K562 (cell line): ENCODE data around the gene DCUN1D2. TPM values are rescaled to one million over a fixed set of nuclear protein-coding genes. Genes with fewer than 3 reads are reported as not detected.
A peak's percentile ranks its signal among the peaks of the same experiment; 100 is the strongest.

ENCODE experiments used
- HNRNPL ChIP-seq: fragments of 200-400 bp; formaldehyde crosslinking; IDR thresholded peaks from 2 replicates; pipeline ENCODE4 v1.6.1; 2017; ENCODE audit warnings: low read depth, mild to moderate bottlenecking, low read length
- LARP7 ChIP-seq: fragments of 450-650 bp; IDR thresholded peaks from 2 replicates; pipeline ENCODE4 v1.6.1; 2016
- NBN ChIP-seq: fragments of 450-650 bp; IDR thresholded peaks from 2 replicates; pipeline ENCODE4 v1.6.1; 2016; ENCODE audit warnings: low read depth, mild to moderate bottlenecking
- NFE2 ChIP-seq: IDR thresholded peaks from 2 replicates; pipeline ENCODE4 v1.6.1; 2014; ENCODE audit warnings: antibody characterized with exemption, low read depth
- POLR2H ChIP-seq: IDR thresholded peaks from 2 replicates; pipeline ENCODE4 v1.6.1; 2016; ENCODE audit warnings: missing genetic modification characterization, low read depth, mild to moderate bottlenecking, control low read depth, missing compliant biosample characterization, moderate library complexity
- POLR3G ChIP-seq: IDR thresholded peaks from 2 replicates; pipeline ENCODE4 v1.6.1; 2011; ENCODE audit not compliant: insufficient read length, insufficient replicate concordance; ENCODE audit errors: extremely low read depth
- SRF ChIP-seq, 2 experiments: fragments of 250-450, 450-650 bp in 1 of 2; sonication (Bioruptor Pico) in 1 of 2; sonication (generic) in 1 of 2; formaldehyde crosslinking; IDR thresholded peaks; 2 replicates each; pipeline versions ENCODE4 v1.5.0 to v1.5.1; 2020 to 2022; ENCODE audit warnings: mild to moderate bottlenecking in 1 of 2, missing genetic modification reagents in 1 of 2
- ZNF217 ChIP-seq: sonication (generic); formaldehyde crosslinking; IDR thresholded peaks from 2 replicates; pipeline ENCODE4 v1.8.0; 2022; ENCODE audit warnings: mild to moderate bottlenecking, missing genetic modification reagents
- ZNF586 ChIP-seq: fragments of 450-650 bp; formaldehyde crosslinking; conservative IDR thresholded peaks from 2 replicates; pipeline ENCODE4 v1.4.0; 2020; ENCODE audit warnings: mild to moderate bottlenecking, moderate library complexity
- polyA plus RNA-seq, 8 experiments: library from polyadenylated mRNA; depleted of rRNA in 4 of 8; stranded (reverse) in 5 of 8; unstranded in 3 of 8; fragments of >200 nt; fragmentation: Nextera tagmentation in 2 of 8; fragmentation: Illumina TruSeq in 1 of 8; extraction: Ambion mirVana in 2 of 8; extraction: Trizol in 1 of 8; gene quantifications; 2 replicates each; pipeline versions ENCODE4 v1.2.1 to v1.2.3, GENCODE V29; 2011 to 2014; ENCODE audit warnings: inconsistent platforms in 1 of 8, missing spikeins in 1 of 8
- total RNA-seq, 7 experiments: library from RNA; depleted of rRNA in 6 of 7; stranded (reverse); fragments of >200 nt in 6 of 7; fragmentation: Illumina TruSeq in 2 of 7; extraction: Trizol in 2 of 7; gene quantifications; 2 replicates each; pipeline versions ENCODE4 v1.2.1 to v1.2.3, GENCODE V29; 2011 to 2021; ENCODE audit warnings: low replicate concordance in 1 of 7
- TF ChIP-seq, protein P1 (sequence below): sonication (generic); formaldehyde crosslinking; IDR thresholded peaks from 2 replicates; pipeline ENCODE4 v1.8.0; 2022; ENCODE audit warnings: mild to moderate bottlenecking, missing genetic modification reagents
- TF ChIP-seq, protein P2 (sequence below): fragments of 450-650 bp; IDR thresholded peaks from 2 replicates; pipeline ENCODE4 v1.6.1; 2018; ENCODE audit not compliant: partially characterized antibody
- TF ChIP-seq, protein P3 (sequence below): fragments of 200-800 bp; sonication (Bioruptor generic); IDR thresholded peaks from 2 replicates; pipeline ENCODE4 v1.6.1; 2017; ENCODE audit warnings: missing genetic modification characterization, missing compliant biosample characterization

The DCUN1D2 gene
- total and polyA plus RNA-seq, 9 of the 15 experiments (the other 6 are each of a cell fraction or from before 2014, with no cell fraction given), result 2.1 to 16.8 (median 11.1) TPM

DNA sequence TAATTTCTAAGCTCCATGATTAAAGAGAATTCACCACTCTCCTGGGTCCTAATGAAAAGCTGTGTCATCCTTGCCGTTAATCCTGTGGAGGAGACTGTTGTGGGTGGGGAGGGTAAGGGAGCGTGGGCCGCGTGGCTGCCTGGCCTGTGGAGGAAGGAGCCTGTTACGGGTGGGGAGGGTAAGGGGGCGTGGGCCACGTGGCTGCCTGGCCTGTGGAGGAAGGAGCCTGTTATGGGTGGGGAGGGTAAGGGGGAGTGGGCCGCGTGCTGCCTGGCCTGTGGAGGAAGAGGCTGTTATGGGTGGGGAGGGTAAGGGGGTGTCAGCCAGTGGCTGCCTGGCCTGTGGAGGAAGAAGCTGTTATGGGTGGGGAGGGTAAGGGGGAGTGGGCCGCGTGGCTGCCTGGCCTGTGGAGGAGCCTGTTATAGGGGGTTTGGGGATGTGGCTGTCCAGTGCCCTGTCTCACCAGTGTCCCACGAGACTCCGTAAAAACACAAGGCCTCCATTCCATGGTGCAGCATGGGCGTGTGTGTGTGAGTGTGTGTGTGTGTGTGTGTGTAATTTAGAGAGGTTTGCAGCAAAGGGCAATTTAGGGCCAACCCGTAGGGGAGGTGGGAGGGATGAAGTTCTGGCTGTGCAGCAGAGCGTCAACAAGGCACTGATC lies 15.6 kb upstream of the DCUN1D2 start (continued):
- TF ChIP-seq, protein P1, sequence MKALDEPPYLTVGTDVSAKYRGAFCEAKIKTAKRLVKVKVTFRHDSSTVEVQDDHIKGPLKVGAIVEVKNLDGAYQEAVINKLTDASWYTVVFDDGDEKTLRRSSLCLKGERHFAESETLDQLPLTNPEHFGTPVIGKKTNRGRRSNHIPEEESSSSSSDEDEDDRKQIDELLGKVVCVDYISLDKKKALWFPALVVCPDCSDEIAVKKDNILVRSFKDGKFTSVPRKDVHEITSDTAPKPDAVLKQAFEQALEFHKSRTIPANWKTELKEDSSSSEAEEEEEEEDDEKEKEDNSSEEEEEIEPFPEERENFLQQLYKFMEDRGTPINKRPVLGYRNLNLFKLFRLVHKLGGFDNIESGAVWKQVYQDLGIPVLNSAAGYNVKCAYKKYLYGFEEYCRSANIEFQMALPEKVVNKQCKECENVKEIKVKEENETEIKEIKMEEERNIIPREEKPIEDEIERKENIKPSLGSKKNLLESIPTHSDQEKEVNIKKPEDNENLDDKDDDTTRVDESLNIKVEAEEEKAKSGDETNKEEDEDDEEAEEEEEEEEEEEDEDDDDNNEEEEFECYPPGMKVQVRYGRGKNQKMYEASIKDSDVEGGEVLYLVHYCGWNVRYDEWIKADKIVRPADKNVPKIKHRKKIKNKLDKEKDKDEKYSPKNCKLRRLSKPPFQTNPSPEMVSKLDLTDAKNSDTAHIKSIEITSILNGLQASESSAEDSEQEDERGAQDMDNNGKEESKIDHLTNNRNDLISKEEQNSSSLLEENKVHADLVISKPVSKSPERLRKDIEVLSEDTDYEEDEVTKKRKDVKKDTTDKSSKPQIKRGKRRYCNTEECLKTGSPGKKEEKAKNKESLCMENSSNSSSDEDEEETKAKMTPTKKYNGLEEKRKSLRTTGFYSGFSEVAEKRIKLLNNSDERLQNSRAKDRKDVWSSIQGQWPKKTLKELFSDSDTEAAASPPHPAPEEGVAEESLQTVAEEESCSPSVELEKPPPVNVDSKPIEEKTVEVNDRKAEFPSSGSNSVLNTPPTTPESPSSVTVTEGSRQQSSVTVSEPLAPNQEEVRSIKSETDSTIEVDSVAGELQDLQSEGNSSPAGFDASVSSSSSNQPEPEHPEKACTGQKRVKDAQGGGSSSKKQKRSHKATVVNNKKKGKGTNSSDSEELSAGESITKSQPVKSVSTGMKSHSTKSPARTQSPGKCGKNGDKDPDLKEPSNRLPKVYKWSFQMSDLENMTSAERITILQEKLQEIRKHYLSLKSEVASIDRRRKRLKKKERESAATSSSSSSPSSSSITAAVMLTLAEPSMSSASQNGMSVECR, result no peak
- 0 out of 2 replicates have a peak, but pooled peaks have one; percentile 21 for TF ChIP-seq LARP7
- no peak for TF ChIP-seq POLR3G
- no peak for TF ChIP-seq SRF (CRISPR knock-in tag; IDR thresholded peaks at IDR 0.05)
- TF ChIP-seq, protein P2, sequence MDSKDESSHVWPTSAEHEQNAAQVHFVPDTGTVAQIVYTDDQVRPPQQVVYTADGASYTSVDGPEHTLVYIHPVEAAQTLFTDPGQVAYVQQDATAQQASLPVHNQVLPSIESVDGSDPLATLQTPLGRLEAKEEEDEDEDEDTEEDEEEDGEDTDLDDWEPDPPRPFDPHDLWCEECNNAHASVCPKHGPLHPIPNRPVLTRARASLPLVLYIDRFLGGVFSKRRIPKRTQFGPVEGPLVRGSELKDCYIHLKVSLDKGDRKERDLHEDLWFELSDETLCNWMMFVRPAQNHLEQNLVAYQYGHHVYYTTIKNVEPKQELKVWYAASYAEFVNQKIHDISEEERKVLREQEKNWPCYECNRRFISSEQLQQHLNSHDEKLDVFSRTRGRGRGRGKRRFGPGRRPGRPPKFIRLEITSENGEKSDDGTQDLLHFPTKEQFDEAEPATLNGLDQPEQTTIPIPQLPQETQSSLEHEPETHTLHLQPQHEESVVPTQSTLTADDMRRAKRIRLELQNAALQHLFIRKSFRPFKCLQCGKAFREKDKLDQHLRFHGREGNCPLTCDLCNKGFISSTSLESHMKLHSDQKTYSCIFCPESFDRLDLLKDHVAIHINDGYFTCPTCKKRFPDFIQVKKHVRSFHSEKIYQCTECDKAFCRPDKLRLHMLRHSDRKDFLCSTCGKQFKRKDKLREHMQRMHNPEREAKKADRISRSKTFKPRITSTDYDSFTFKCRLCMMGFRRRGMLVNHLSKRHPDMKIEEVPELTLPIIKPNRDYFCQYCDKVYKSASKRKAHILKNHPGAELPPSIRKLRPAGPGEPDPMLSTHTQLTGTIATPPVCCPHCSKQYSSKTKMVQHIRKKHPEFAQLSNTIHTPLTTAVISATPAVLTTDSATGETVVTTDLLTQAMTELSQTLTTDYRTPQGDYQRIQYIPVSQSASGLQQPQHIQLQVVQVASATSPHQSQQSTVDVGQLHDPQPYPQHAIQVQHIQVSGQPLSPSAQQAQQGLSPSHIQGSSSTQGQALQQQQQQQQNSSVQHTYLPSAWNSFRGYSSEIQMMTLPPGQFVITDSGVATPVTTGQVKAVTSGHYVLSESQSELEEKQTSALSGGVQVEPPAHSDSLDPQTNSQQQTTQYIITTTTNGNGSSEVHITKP, result peak; percentile 18
- no peak for TF ChIP-seq POLR2H (tag)
- TF ChIP-seq, protein P3, sequence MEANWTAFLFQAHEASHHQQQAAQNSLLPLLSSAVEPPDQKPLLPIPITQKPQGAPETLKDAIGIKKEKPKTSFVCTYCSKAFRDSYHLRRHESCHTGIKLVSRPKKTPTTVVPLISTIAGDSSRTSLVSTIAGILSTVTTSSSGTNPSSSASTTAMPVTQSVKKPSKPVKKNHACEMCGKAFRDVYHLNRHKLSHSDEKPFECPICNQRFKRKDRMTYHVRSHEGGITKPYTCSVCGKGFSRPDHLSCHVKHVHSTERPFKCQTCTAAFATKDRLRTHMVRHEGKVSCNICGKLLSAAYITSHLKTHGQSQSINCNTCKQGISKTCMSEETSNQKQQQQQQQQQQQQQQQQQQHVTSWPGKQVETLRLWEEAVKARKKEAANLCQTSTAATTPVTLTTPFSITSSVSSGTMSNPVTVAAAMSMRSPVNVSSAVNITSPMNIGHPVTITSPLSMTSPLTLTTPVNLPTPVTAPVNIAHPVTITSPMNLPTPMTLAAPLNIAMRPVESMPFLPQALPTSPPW (CRISPR knock-in tag), result peak; percentile 59; the same call in 1 of the 2 replicates
- no peak for TF ChIP-seq NBN
- no peak for TF ChIP-seq ZNF217
- peak; percentile 65 for TF ChIP-seq NFE2
- no peak for TF ChIP-seq HNRNPL
- TF ChIP-seq ZNF586 (CRISPR knock-in tag), result no peak
